Cardiac muscle cell (in vitro differentiated cells and primary cell): ENCODE results near the gene KLRC2. TPM values are rescaled to one million over a fixed set of nuclear protein-coding genes. Genes with fewer than 3 reads are reported as not detected.
"Not testable (repeated sequence)": the region's sequence is repeated elsewhere in the genome, so short reads cannot be mapped to it uniquely, and the experiment has no call there.

ENCODE experiments used
- DNase-seq, 2 donors: peaks; one replicate each; pipeline versions ENCODE4 v3.0.0 to v3.0.0-alpha.2; 2010 to 2017; ENCODE audit warnings: low read depth in 1 of 2, low spot score in 1 of 2
- H3K27ac ChIP-seq: fragments of 200-600 bp; sonication (generic); 2 replicates; pipeline ENCODE4 v1.5.1; 2016
- H3K27me3 ChIP-seq: fragments of 200-600 bp; sonication (generic); 2 replicates; pipeline ENCODE4 v1.6.0; 2016; ENCODE audit warnings: control low read depth
- H3K36me3 ChIP-seq: fragments of 200-600 bp; sonication (generic); 2 replicates; pipeline ENCODE4 v1.5.1; 2016; ENCODE audit warnings: control low read depth
- H3K4me1 ChIP-seq: fragments of 200-600 bp; sonication (generic); 2 replicates; pipeline ENCODE4 v1.8.1; 2017; ENCODE audit warnings: low read depth, mild to moderate bottlenecking, mixed run types
- H3K4me3 ChIP-seq: fragments of 200-600 bp; sonication (generic); 2 replicates; pipeline ENCODE4 v1.5.1; 2016; ENCODE audit warnings: mild to moderate bottlenecking
- H3K9me3 ChIP-seq: fragments of 200-600 bp; sonication (generic); 2 replicates; pipeline ENCODE4 v1.5.1; 2017; ENCODE audit warnings: low read depth, mild to moderate bottlenecking, control low read depth
- polyA plus RNA-seq: library from polyadenylated mRNA; unstranded; fragments of >200 nt; fragmentation: Nextera tagmentation; extraction: Ambion mirVana; gene quantifications from 2 replicates; pipeline ENCODE4 v1.2.1, GENCODE V29; 2016
- total RNA-seq: library from RNA; depleted of rRNA; stranded (reverse); fragments of >200 nt; gene quantifications from 2 replicates; pipeline ENCODE4 v1.2.3, GENCODE V29; 2016
- TF ChIP-seq, protein P1 (sequence below): IDR thresholded peaks from 2 replicates; pipeline ENCODE4 v1.5.1; 2012; ENCODE audit warnings: low read depth, mild to moderate bottlenecking, low read length

KLRC2 gene
- total RNA-seq: not detected in 2 replicates
- not detected in 2 replicates for polyA plus RNA-seq

DNA sequence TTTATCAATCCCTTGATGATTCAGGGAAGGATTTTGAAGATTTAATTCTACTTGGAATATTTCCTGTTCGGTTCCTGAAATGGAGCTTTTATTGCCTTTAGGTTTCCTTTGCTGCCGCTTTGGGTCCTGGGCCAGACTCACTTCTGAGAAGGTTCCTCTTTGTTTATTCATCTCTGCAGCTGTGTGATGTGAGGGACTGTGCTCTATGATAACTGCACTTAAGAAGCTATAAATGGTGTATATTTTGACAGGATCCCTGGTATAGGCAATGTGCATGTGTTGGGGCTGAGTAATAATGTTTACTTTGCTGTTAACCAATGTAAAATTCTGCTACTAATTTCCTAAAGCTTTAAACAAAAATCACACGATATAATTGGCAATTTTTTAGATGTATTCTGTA is at the start of gene KLRC2:
TSS of gene KLRC2 (minus strand) at position 195 of the 400 bp plus-strand sequence. CDS start at position 171, 24 bp downstream.
- H3K27me3 ChIP-seq, H3K4me3 ChIP-seq, H3K27ac ChIP-seq, H3K4me1 ChIP-seq, H3K9me3 ChIP-seq, H3K36me3 ChIP-seq: not testable (repeated sequence)
- DNase-seq: peak in 1 of 2 donors; percentile 15

DNA sequence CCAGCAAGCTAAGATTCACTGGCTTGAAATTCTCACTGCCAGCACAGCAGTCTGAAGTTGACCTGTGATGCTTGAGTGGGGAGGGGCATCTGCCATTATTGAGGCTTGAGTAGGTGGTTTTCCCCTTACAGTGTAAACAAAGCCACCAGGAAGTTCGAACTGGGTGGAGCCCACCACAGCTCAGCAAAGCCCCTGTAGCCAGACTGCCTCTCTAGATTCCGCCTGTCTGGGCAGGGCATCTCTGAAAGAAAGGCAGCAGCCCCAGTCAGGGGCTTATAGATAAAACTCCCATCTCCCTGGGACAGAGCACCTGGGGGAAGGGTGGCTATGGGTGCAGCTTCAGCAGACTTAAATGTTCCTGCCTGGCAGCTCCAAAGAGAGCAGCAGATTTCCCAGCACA is 46.1 kb upstream of the KLRC2 start:
- not testable (repeated sequence) for DNase-seq, H3K36me3 ChIP-seq, H3K4me1 ChIP-seq

DNA sequence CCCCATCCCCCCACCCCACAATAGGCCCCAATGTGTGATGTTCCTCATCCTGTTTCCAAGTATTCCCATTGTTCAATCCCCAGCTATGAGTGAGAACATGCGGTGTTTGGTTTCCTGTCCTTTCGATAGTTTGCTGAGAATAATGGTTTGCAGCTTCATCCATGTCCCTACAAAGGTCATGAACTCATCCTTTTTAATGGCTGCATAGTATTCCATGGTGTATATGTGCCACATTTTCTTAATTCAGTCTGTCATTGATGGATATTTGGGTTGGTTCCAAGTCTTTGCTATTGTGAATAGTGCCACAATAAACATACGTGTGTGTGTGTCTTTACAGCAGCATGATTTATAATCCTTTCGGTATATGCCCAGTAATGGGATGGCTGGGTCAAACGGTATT is 37.0 kb upstream of the KLRC2 start:
- not testable (repeated sequence) for H3K27ac ChIP-seq

More for the DNA sequence above, 46.1 kb upstream of the KLRC2 start:
- H3K27ac ChIP-seq, H3K27me3 ChIP-seq, H3K4me3 ChIP-seq, H3K9me3 ChIP-seq: not testable (repeated sequence)

DNA sequence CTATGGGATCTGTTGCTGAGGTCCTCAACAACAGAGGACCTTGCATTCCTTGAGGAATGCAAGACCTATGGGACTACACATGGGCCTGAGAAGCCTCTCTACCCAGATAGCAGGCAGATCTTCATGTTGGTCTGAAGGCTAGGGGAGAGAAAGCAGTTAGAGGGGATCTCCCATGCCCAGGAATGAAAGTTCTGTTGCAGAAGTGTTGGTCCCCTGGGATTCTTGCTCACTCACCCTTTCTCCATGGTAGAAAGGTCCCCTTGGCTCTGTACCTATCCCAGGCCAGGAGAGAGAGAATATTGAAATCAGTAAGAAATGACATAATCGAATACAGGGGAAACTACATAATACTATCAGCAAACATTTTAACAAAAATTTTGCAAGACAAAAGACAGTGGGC is 33.9 kb upstream of the KLRC2 start:
- no peaks in the 10 kb centered on the region for H3K9me3 ChIP-seq

More for the DNA sequence above, 37.0 kb upstream of the KLRC2 start:
- DNase-seq, H3K4me3 ChIP-seq, H3K36me3 ChIP-seq, H3K27me3 ChIP-seq, H3K4me1 ChIP-seq, H3K9me3 ChIP-seq: not testable (repeated sequence)

DNA sequence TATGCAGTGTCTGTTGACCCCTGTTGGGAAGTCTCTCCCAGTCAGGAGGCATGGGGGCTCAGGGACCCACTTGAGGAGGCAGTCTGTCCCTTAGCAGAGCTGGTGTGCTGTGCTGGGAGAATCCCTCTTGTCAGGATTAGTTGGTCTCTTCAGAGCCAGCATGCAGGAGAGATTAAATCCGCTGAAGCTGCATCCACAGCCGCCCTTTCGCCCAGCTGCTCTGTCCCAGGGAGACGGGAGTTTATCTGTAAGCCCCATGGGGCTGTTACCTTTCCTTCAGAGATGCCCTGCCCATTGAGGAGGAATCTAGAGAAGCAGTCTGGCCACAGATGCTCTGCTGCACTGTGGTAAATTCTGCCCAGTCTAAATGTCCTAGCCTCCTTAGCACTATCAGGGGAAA is 30.5 kb upstream of the KLRC2 start:
- no peak for DNase-seq
- TF ChIP-seq, protein P1, sequence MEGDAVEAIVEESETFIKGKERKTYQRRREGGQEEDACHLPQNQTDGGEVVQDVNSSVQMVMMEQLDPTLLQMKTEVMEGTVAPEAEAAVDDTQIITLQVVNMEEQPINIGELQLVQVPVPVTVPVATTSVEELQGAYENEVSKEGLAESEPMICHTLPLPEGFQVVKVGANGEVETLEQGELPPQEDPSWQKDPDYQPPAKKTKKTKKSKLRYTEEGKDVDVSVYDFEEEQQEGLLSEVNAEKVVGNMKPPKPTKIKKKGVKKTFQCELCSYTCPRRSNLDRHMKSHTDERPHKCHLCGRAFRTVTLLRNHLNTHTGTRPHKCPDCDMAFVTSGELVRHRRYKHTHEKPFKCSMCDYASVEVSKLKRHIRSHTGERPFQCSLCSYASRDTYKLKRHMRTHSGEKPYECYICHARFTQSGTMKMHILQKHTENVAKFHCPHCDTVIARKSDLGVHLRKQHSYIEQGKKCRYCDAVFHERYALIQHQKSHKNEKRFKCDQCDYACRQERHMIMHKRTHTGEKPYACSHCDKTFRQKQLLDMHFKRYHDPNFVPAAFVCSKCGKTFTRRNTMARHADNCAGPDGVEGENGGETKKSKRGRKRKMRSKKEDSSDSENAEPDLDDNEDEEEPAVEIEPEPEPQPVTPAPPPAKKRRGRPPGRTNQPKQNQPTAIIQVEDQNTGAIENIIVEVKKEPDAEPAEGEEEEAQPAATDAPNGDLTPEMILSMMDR: no peak
- Histone ChIP-seq H3K4me3 (no peak overlapping the region), H3K36me3 (no peaks in the 10 kb centered on the region), H3K9me3 (no peaks in the 10 kb centered on the region), H3K4me1 (no peaks in the 10 kb centered on the region), H3K27ac (no peak overlapping the region), H3K27me3 (no peaks in the 10 kb centered on the region)

More for the DNA sequence above, 33.9 kb upstream of the KLRC2 start:
- Histone ChIP-seq H3K4me3 (no peak overlapping the region), H3K27ac (no peak overlapping the region), H3K27me3 (no peaks in the 10 kb centered on the region), H3K4me1 (no peaks in the 10 kb centered on the region), H3K36me3 (no peaks in the 10 kb centered on the region)
- no peak for DNase-seq
- TF ChIP-seq, protein P1: no peak

DNA sequence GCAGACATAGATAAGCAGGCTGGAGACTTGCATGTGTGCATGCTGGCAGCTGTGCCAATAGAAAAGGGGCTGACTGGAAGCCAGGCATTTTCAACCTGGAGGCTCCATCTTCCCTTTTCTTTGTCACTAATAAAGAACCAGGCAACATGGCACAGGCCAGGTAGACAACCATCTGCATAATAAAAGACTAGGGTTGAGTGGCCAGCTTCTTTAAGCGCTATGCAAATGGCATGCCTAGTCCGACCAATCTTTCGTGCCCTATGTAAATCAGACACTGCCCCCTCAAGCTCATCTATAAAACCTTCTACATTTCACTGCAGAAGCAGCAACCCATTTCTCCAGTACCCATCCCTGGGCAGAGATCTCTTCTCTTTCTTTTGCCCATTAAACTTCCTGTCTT is 21.9 kb upstream of the KLRC2 start:
- no peak overlapping the region for H3K27ac ChIP-seq
- DNase-seq: no peak
- no peaks in the 10 kb centered on the region for H3K36me3 ChIP-seq
- TF ChIP-seq, protein P1: no peak
- no peak overlapping the region for H3K4me3 ChIP-seq
- H3K4me1 ChIP-seq: no peaks in the 10 kb centered on the region
- H3K9me3 ChIP-seq: no peaks in the 10 kb centered on the region
- H3K27me3 ChIP-seq: no peaks in the 10 kb centered on the region

DNA sequence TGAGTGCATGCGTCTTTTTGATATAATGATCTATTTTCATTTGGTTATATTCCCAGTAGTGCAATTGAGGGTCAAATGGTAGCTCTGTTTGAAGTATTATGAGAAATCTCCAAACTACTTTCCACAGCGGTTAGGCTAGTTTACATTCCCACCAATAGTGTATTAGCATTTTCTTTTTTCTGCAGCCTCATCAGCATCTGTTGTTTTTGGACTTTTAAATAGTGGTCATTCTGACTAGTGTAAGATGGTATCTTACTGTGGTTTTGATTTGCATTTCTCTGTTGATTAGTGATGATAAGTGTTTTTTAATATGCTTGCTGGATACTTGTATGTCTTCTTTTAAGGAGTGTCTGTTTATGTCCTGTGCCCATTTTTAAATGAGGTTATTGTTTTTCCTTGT is 21.0 kb upstream of the KLRC2 start:
- Histone ChIP-seq H3K36me3 (no peaks in the 10 kb centered on the region), H3K4me3 (no peak overlapping the region), H3K27me3 (no peaks in the 10 kb centered on the region), H3K4me1 (no peaks in the 10 kb centered on the region), H3K27ac (no peak overlapping the region), H3K9me3 (no peaks in the 10 kb centered on the region)
- TF ChIP-seq, protein P1: no peak
- no peak for DNase-seq
